ENCODE data around the gene SLC35A4. TPM values are rescaled to one million over a fixed set of nuclear protein-coding genes. Genes with fewer than 3 reads are reported as not detected.

The SLC35A4 gene
- total and polyA plus RNA-seq, 2 of the 8 experiments (the other 6 are each of a cell fraction or from before 2014, with no cell fraction given) = 78.6 to 133 TPM

DNA sequence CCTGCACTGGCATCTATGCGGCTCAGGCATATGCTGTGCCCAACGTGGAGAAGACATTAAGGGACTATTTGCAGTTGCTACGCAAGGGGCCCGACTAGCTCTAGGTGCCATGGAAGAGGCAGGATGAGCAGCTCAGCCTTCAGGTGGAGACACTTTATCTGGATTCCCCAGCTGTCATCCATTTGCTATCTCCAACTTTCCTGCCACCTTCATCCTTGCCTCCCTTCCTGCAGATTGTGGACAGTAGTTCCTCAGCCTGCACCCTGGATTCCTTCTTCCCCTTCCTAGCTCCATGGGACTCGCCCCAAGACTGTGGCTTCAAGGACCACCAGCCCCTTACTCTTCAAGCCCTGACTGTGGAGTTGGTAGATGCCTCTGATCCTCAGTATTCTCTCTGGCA, 2.0 kb downstream of the SLC35A4 start:
- Histone ChIP-seq H3K4me3 (ENCODE audit: extremely low read depth in 1 of 4, insufficient read depth in 2 of 4, low read depth in 3 of 4, low read length in 4 of 4) (no peak overlapping the region), H3K79me1 (ENCODE audit: low read depth, low read length) (peaks cover 7% of the 10 kb centered on the region), H2BK120ac (replicated peaks; ENCODE audit: low read depth, low read length) (no peak overlapping the region), H4K8ac (ENCODE audit: extremely low read depth, insufficient read depth, low read length) (no peak overlapping the region), H3K9ac (replicated peaks in 1 of 4; ENCODE audit: extremely low read depth in 1 of 4, low read depth in 3 of 4, low read length in 3 of 4) (no peak overlapping the region), H3K4me2 (ENCODE audit: insufficient read depth in 1 of 2, low read depth in 2 of 2, low read length in 2 of 2) (no peak overlapping the region), H2BK20ac (ENCODE audit: low read length) (no peak overlapping the region), H3K14ac (ENCODE audit: insufficient read length) (no peak overlapping the region), H4K20me1 (replicated peaks in 1 of 2; ENCODE audit: control insufficient read depth in 1 of 2, insufficient read depth in 2 of 2, low read length in 2 of 2) (no peaks in the 10 kb centered on the region), H3K27ac (ENCODE audit: low read depth, low read length) (no peak overlapping the region), H3K79me2 (ENCODE audit: control insufficient read depth in 1 of 2, insufficient read depth in 2 of 2, low read length in 2 of 2) (peaks cover 3 to 9% of the 10 kb centered on the region in 2 experiments; a peak in 3 of 4 replicates), H3K18ac (ENCODE audit: extremely low read depth, low read length) (no peak overlapping the region), H2AFZ (ENCODE audit: low read length) (no peak overlapping the region), H3K4me1 (replicated peaks in 1 of 4; ENCODE audit: control insufficient read depth in 3 of 4, insufficient read depth in 4 of 4, low read length in 3 of 4) (peaks cover 0 to 11% (median 4%) of the 10 kb centered on the region in 4 experiments; a peak in 5 of 7 replicates), H3K23me2 (ENCODE audit: low read depth, low read length) (peaks cover 14% of the 10 kb centered on the region), H2BK15ac (ENCODE audit: low read length) (no peak overlapping the region), H3K23ac (ENCODE audit: insufficient read length) (no peak overlapping the region), H2BK12ac (ENCODE audit: low read depth, low read length) (no peak overlapping the region), H3K27me3 (replicated peaks in 1 of 4; ENCODE audit: control insufficient read depth in 3 of 4, extremely low read depth in 1 of 4, insufficient read depth in 3 of 4, low read length in 3 of 4) (no peaks in the 10 kb centered on the region; a peak in 1 of 7 replicates), H3K56ac (replicated peaks; ENCODE audit: insufficient read length, low read depth, low read length) (no peak overlapping the region), H4K5ac (ENCODE audit: insufficient read length, low read depth, low read length) (no peak overlapping the region), H3K4ac (replicated peaks; ENCODE audit: insufficient read length, low read depth, low read length) (no peak overlapping the region), H3K9me3 (ENCODE audit: insufficient read depth in 2 of 2, low read depth in 1 of 2, low read length in 1 of 2) (no peaks in the 10 kb centered on the region), H2AK5ac (ENCODE audit: low read depth, low read length) (no peak overlapping the region), H3K36me3 (ENCODE audit: control insufficient read depth in 2 of 4, insufficient read depth in 4 of 4, low read length in 3 of 4) (peaks cover 0 to 18% (median 13%) of the 10 kb centered on the region in 4 experiments; a peak in 4 of 8 replicates), H4K91ac (replicated peaks; ENCODE audit: insufficient read length, low read length) (no peak overlapping the region), H2BK5ac (ENCODE audit: low read depth, low read length) (no peak overlapping the region)
- FAIRE-seq (no peak), DNase-seq (ENCODE audit: low read depth in 1 of 2, low spot score in 2 of 2) (no peak)
- WGBS, 2 experiments (ENCODE audit: extremely low coverage in 1 of 2, insufficient coverage in 1 of 2, insufficient read length in 1 of 2, insufficient replicate concordance in 2 of 2, low coverage in 1 of 2, low lambda C conversion rate in 2 of 2, missing lambda C conversion rate in 1 of 2) = 90% methylated on average over 5 of the region's 5 CpGs; no CpG with 5 or more reads in 1 of the 2 experiments
- ChIA-PET POLR2A (ENCODE audit: partially characterized antibody) (interaction anchor here (1.1 to 10.0 kb wide), 3 partner anchors 10 to 73 kb away, joined by 4 to 94 read pairs (median 25); partner anchors contain the start of genes EIF4EBP3, SRA1 and TMCO6), CTCF (ENCODE audit: partially characterized antibody) (interaction anchor here (0.6 to 3.4 kb wide), 6 partner anchors 11 to 194 kb away, joined by 3 to 20 read pairs (median 4); partner anchors contain the start of gene EIF4EBP3)
- no peak for TF ChIP-seq YY1 (IDR thresholded peaks at IDR 0.05; ENCODE audit: low read depth, low read length)
- no peak for TF ChIP-seq RBBP5 (IDR thresholded peaks at IDR 0.05; ENCODE audit: borderline replicate concordance, low read depth, low read length)
- TF ChIP-seq KDM5A (IDR thresholded peaks at IDR 0.05; ENCODE audit: low read length) = no peak
